ENCODE results near the gene GAA. TPM values are rescaled to one million over a fixed set of nuclear protein-coding genes. Genes with fewer than 3 reads are reported as not detected.

Gene GAA
- polyA plus RNA-seq, 1 of the 3 experiments (the other 2 are of a cell fraction), result 27.3 TPM

- H4K20me1 ChIP-seq (ENCODE audit: insufficient read depth), result no peaks in the 10 kb centered on the region
- WGBS (ENCODE audit: low lambda C conversion rate), result 95% methylated on average over 23 of the region's 30 CpGs
- H3K27me3 ChIP-seq (ENCODE audit: insufficient read depth), result no peaks in the 10 kb centered on the region
- ChIA-PET POLR2A (no interaction called here), CTCF (interaction anchor here (1.3 to 2.7 kb wide), 4 partner anchors 9 to 27 kb away, joined by 3 to 16 read pairs (median 6); partner anchors contain the start of gene GAA)
- no peak overlapping the region for H3K4me3 ChIP-seq (ENCODE audit: low read depth in 2 of 2, low read length in 1 of 2)
- no peaks in the 10 kb centered on the region for H3K9me3 ChIP-seq
- no peak overlapping the region for H3K9ac ChIP-seq
- H3F3A ChIP-seq (replicated peaks; ENCODE audit: insufficient read depth), result peaks cover 10% of the 10 kb centered on the region
- no peak for TF ChIP-seq POLR2AphosphoS5 (IDR thresholded peaks at IDR 0.05; ENCODE audit: low read depth, low read length)
- peaks cover 0 to 12% of the 10 kb centered on the region in 2 experiments for H3K36me3 ChIP-seq (replicated peaks in 1 of 2; ENCODE audit: control insufficient read depth in 1 of 2, insufficient read depth in 2 of 2, low read length in 1 of 2)
- no peaks in the 10 kb centered on the region for H3K9me2 ChIP-seq
- no peaks in the 10 kb centered on the region; a peak in 1 of 4 replicates for H3K4me1 ChIP-seq (ENCODE audit: control insufficient read depth in 1 of 2, insufficient read depth in 2 of 2, low read depth in 1 of 2, low read length in 1 of 2)
- H3K4me2 ChIP-seq, result no peak overlapping the region
- H3K79me2 ChIP-seq (ENCODE audit: insufficient read depth), result no peaks in the 10 kb centered on the region
- no peak overlapping the region for H2AFZ ChIP-seq (ENCODE audit: low read depth)
- DNase-seq, result peak; percentile 44
- no peak overlapping the region for H3K27ac ChIP-seq (ENCODE audit: low read depth in 2 of 2, low read length in 1 of 2)
Measured at GRCh38 chr17:80109713-80110446, 8.5 kb downstream of the GAA start.

DNA sequence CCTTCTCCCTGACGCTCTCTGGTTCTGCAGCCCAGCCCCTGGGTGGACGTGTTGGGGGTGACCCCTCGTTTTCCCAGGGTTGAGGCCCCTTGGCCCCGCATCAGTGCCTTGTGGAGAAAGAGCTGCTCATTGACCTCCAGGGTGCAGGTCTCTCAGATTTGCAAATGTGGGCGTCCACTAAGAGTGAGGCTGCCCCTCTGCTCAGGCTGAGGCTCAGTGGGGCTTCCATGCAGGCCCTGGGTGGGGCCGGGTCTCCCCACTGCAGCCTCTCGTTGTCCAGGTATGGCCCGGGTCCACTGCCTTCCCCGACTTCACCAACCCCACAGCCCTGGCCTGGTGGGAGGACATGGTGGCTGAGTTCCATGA lies 9.0 kb downstream of the GAA start:
- Histone ChIP-seq H2AFZ (ENCODE audit: low read depth) (no peak overlapping the region), H3K4me3 (ENCODE audit: low read depth in 2 of 2, low read length in 1 of 2) (no peak overlapping the region), H3K79me2 (ENCODE audit: insufficient read depth) (no peaks in the 10 kb centered on the region), H3K9me3 (no peaks in the 10 kb centered on the region), H3F3A (replicated peaks; ENCODE audit: insufficient read depth) (peaks cover 10% of the 10 kb centered on the region), H3K36me3 (replicated peaks in 1 of 2; ENCODE audit: control insufficient read depth in 1 of 2, insufficient read depth in 2 of 2, low read length in 1 of 2) (peaks cover 0 to 12% of the 10 kb centered on the region in 2 experiments), H3K4me1 (ENCODE audit: control insufficient read depth in 1 of 2, insufficient read depth in 2 of 2, low read depth in 1 of 2, low read length in 1 of 2) (no peaks in the 10 kb centered on the region; a peak in 1 of 4 replicates), H3K27me3 (ENCODE audit: insufficient read depth) (no peaks in the 10 kb centered on the region), H3K4me2 (no peak overlapping the region), H3K9me2 (no peaks in the 10 kb centered on the region), H3K27ac (ENCODE audit: low read depth in 2 of 2, low read length in 1 of 2) (no peak overlapping the region), H4K20me1 (ENCODE audit: insufficient read depth) (no peaks in the 10 kb centered on the region), H3K9ac (no peak overlapping the region)
- WGBS (ENCODE audit: low lambda C conversion rate), result 82% methylated on average over 8 of the region's 9 CpGs
- ChIA-PET POLR2A (no interaction called here), CTCF (interaction anchor here (1.4 to 2.7 kb wide), 3 partner anchors 9 to 27 kb away, joined by 3 to 16 read pairs (median 8); partner anchors contain the start of gene GAA)
- DNase-seq, result no peak
- TF ChIP-seq SMC3 (IDR thresholded peaks at IDR 0.05; ENCODE audit: low read depth, low read length) (no peak), ZBTB33 (IDR thresholded peaks at IDR 0.05; ENCODE audit: borderline replicate concordance, low read depth) (no peak), TEAD4 (IDR thresholded peaks at IDR 0.05; ENCODE audit: borderline replicate concordance, insufficient read depth) (no peak), REST (IDR thresholded peaks at IDR 0.05; ENCODE audit: low read depth, low read length) (no peak), CTCF (IDR thresholded peaks at IDR 0.05) (no peak), RAD21 (IDR thresholded peaks at IDR 0.05; ENCODE audit: low read length) (no peak), MEF2A (IDR thresholded peaks at IDR 0.05; ENCODE audit: borderline replicate concordance, low read depth) (no peak), MXI1 (IDR thresholded peaks at IDR 0.05; ENCODE audit: low read depth, low read length) (no peak)
